ENCODE results near the gene TCF25.

GRCh38 chr16:89863741-89864526, 9.5 kb upstream of the TCF25 start:
- TF ChIP-seq, protein P1, sequence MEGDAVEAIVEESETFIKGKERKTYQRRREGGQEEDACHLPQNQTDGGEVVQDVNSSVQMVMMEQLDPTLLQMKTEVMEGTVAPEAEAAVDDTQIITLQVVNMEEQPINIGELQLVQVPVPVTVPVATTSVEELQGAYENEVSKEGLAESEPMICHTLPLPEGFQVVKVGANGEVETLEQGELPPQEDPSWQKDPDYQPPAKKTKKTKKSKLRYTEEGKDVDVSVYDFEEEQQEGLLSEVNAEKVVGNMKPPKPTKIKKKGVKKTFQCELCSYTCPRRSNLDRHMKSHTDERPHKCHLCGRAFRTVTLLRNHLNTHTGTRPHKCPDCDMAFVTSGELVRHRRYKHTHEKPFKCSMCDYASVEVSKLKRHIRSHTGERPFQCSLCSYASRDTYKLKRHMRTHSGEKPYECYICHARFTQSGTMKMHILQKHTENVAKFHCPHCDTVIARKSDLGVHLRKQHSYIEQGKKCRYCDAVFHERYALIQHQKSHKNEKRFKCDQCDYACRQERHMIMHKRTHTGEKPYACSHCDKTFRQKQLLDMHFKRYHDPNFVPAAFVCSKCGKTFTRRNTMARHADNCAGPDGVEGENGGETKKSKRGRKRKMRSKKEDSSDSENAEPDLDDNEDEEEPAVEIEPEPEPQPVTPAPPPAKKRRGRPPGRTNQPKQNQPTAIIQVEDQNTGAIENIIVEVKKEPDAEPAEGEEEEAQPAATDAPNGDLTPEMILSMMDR (IDR thresholded peaks at IDR 0.05) = no peak
- TF ChIP-seq POLR2AphosphoS5 (IDR thresholded peaks at IDR 0.05) = no peak
